A673 (cell line): Measurements from ENCODE around the gene KLK15. TPM values are rescaled to one million over a fixed set of nuclear protein-coding genes. Genes with fewer than 3 reads are reported as not detected.

Source experiments
- BruUV-seq: library from RNA; stranded (reverse); fragments of 400-500 nt; replicated peaks from 2 replicates; lab custom pipeline; 2021; lab: Mats Ljungman, UMichigan
- CTCF ChIA-PET: fragments of 300-600 bp; sonication (Branson Sonifier 250); formaldehyde crosslinking; loops from one replicate; lab custom pipeline; 2022; ENCODE audit warnings: antibody characterized with exemption; lab: Charles Lee
- POLR2A ChIA-PET: fragments of 300-600 bp; sonication (Branson Sonifier 250); formaldehyde crosslinking; loops from one replicate; lab custom pipeline; 2022; ENCODE audit warnings: antibody characterized with exemption; ENCODE audit not compliant: low non-redundant PET; lab: Charles Lee
- DNase-seq: peaks from one replicate; pipeline ENCODE4 v3.0.0-alpha.2; 2015; ENCODE audit warnings: low spot score
- H3K27ac ChIP-seq: fragments of 200-600 bp; sonication (generic); 2 replicates; pipeline ENCODE4 v1.5.1; 2016; ENCODE audit warnings: mixed run types, low read depth, mild to moderate bottlenecking, mixed read lengths, antibody characterized with exemption, low read length; ENCODE audit not compliant: poor library complexity, severe bottlenecking
- H3K27me3 ChIP-seq: fragments of 200-600 bp; sonication (generic); replicated peaks from 2 replicates; pipeline ENCODE4 v1.6.1; 2017; ENCODE audit warnings: mixed run types, low read depth, mild to moderate bottlenecking, mixed read lengths, antibody characterized with exemption, low read length; ENCODE audit not compliant: insufficient read depth, poor library complexity
- H3K36me3 ChIP-seq: fragments of 200-600 bp; sonication (generic); 2 replicates; pipeline ENCODE4 v1.6.1; 2016; ENCODE audit warnings: mixed run types, mild to moderate bottlenecking, mixed read lengths, antibody characterized with exemption, low read length; ENCODE audit not compliant: insufficient read depth, poor library complexity, severe bottlenecking
- H3K4me1 ChIP-seq: fragments of 200-600 bp; sonication (generic); 2 replicates; pipeline ENCODE4 v1.6.1; 2017; ENCODE audit warnings: mixed run types, mild to moderate bottlenecking, mixed read lengths, antibody characterized with exemption, low read length; ENCODE audit not compliant: insufficient read depth, poor library complexity, severe bottlenecking
- H3K4me3 ChIP-seq: fragments of 200-600 bp; sonication (generic); 2 replicates; pipeline ENCODE4 v1.5.1; 2016; ENCODE audit warnings: low read depth, mixed run types, mild to moderate bottlenecking, mixed read lengths, low read length; ENCODE audit not compliant: poor library complexity, severe bottlenecking
- H3K9me3 ChIP-seq: fragments of 200-600 bp; sonication (generic); 2 replicates; pipeline ENCODE4 v1.6.1; 2016; ENCODE audit warnings: mixed run types, low read depth, mild to moderate bottlenecking, mixed read lengths, antibody characterized with exemption, low read length; ENCODE audit not compliant: poor library complexity, severe bottlenecking
- CTCF ChIP-seq: fragments of 300-800, 200-600 bp; sonication (generic); conservative IDR thresholded peaks from 2 replicates; pipeline ENCODE4 v1.5.1; 2017; ENCODE audit warnings: low read depth, mild to moderate bottlenecking, antibody characterized with exemption, low read length, moderate library complexity, mixed read lengths
- EZH2 ChIP-seq: fragments of 200-600 bp; sonication (generic); IDR thresholded peaks from 2 replicates; pipeline ENCODE4 v1.6.1; 2017; ENCODE audit warnings: borderline replicate concordance, low read depth, mild to moderate bottlenecking, mixed read lengths, antibody characterized with exemption, low read length; ENCODE audit not compliant: poor library complexity, severe bottlenecking
- intact Hi-C: fragments of 100-400 bp; cut with micrococcal nuclease; formaldehyde crosslinking; loops from one replicate; pipeline ENCODE4 v1.10.0; 2022; ENCODE audit not compliant: unreplicated experiment
- total RNA-seq: library from RNA; stranded (reverse); gene quantifications from 2 replicates; pipeline ENCODE4 v1.2.3, GENCODE V29; 2021

KLK15 gene
- total RNA-seq, 1 experiment from 2014 or later: not detected

GRCh38 chr19:50861010-50861409 is 27.6 kb upstream of the KLK15 start:
- Histone ChIP-seq H3K36me3 (no peaks in the 10 kb centered on the region), H3K4me3 (no peak overlapping the region), H3K9me3 (no peaks in the 10 kb centered on the region), H3K4me1 (no peaks in the 10 kb centered on the region), H3K27ac (no peak overlapping the region), H3K27me3 (peaks cover 54% of the 10 kb centered on the region)
- ChIA-PET CTCF (no interaction called here), POLR2A (no interaction called here)
- no peak for DNase-seq
- TF ChIP-seq EZH2 (no peak), CTCF (no peak)
- intact Hi-C loops: no loop called here
- no TSS peak for BruUV-seq

- no peak overlapping the region for H3K4me3 ChIP-seq
- CTCF ChIA-PET: no interaction called here
- H3K27me3 ChIP-seq: peaks cover 58% of the 10 kb centered on the region
- no peak for DNase-seq
- H3K4me1 ChIP-seq: no peaks in the 10 kb centered on the region
- POLR2A ChIA-PET: no interaction called here
- no peaks in the 10 kb centered on the region for H3K9me3 ChIP-seq
- TF ChIP-seq CTCF: no peak
- no peak for TF ChIP-seq EZH2
- intact Hi-C loops: no loop called here
- no peaks in the 10 kb centered on the region for H3K36me3 ChIP-seq
- no peak overlapping the region for H3K27ac ChIP-seq
- no TSS peak for BruUV-seq
Observed at GRCh38 chr19:50859849-50860248, 26.5 kb upstream of the KLK15 start.

GRCh38 chr19:50858886-50859285 is 25.5 kb upstream of the KLK15 start:
- ChIA-PET POLR2A (no interaction called here), CTCF (no interaction called here)
- no peaks in the 10 kb centered on the region for H3K9me3 ChIP-seq
- no peaks in the 10 kb centered on the region for H3K4me1 ChIP-seq
- H3K27me3 ChIP-seq: peaks cover 55% of the 10 kb centered on the region
- no TSS peak for BruUV-seq
- intact Hi-C loops: no loop called here
- no peak for TF ChIP-seq CTCF
- TF ChIP-seq EZH2: no peak
- DNase-seq: no peak
- no peaks in the 10 kb centered on the region for H3K36me3 ChIP-seq
- no peak overlapping the region for H3K4me3 ChIP-seq
- H3K27ac ChIP-seq: no peak overlapping the region
